NB4 (cell line): ENCODE results near the gene DLG2.
"Not testable (repeated sequence)": the region's sequence is repeated elsewhere in the genome, so short reads cannot be mapped to it uniquely, and the experiment has no call there.

Source experiments
- DNase-seq: peaks from one replicate; pipeline ENCODE4 v3.0.0; 2010; ENCODE audit warnings: low read depth
- H3K4me3 ChIP-seq: one replicate; pipeline ENCODE4 v1.5.1; 2011; ENCODE audit warnings: mild to moderate bottlenecking, low read depth, low read length, moderate library complexity
- MAX ChIP-seq: IDR thresholded peaks from 2 replicates; pipeline ENCODE4 v1.6.1; 2011; ENCODE audit warnings: low read depth, low read length
- MYC ChIP-seq: IDR thresholded peaks from 2 replicates; pipeline ENCODE4 v1.6.1; 2011; ENCODE audit warnings: low read depth, low read length
- POLR2A ChIP-seq: IDR thresholded peaks from 2 replicates; pipeline ENCODE4 v1.6.1; 2011; ENCODE audit warnings: mild to moderate bottlenecking; ENCODE audit not compliant: insufficient read length; ENCODE audit errors: extremely low read depth
- TF ChIP-seq, protein P1 (sequence below): IDR thresholded peaks from one replicate; pipeline ENCODE4 v1.5.1; 2012; ENCODE audit warnings: low read depth, low read length

DLG2 gene

GRCh38 chr11:84853841-84854497 is 773.2 kb downstream of the DLG2 start:
- DNase-seq: no peak
- H3K4me3 ChIP-seq: no peak overlapping the region
- TF ChIP-seq, protein P1, sequence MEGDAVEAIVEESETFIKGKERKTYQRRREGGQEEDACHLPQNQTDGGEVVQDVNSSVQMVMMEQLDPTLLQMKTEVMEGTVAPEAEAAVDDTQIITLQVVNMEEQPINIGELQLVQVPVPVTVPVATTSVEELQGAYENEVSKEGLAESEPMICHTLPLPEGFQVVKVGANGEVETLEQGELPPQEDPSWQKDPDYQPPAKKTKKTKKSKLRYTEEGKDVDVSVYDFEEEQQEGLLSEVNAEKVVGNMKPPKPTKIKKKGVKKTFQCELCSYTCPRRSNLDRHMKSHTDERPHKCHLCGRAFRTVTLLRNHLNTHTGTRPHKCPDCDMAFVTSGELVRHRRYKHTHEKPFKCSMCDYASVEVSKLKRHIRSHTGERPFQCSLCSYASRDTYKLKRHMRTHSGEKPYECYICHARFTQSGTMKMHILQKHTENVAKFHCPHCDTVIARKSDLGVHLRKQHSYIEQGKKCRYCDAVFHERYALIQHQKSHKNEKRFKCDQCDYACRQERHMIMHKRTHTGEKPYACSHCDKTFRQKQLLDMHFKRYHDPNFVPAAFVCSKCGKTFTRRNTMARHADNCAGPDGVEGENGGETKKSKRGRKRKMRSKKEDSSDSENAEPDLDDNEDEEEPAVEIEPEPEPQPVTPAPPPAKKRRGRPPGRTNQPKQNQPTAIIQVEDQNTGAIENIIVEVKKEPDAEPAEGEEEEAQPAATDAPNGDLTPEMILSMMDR: no peak

- H3K4me3 ChIP-seq: no peak overlapping the region
- no peak for DNase-seq
- TF ChIP-seq MYC (no peak), MAX (no peak), POLR2A (no peak)
- TF ChIP-seq, protein P1: no peak
Observed at GRCh38 chr11:84847842-84848241, 779.3 kb downstream of the DLG2 start.

DNA sequence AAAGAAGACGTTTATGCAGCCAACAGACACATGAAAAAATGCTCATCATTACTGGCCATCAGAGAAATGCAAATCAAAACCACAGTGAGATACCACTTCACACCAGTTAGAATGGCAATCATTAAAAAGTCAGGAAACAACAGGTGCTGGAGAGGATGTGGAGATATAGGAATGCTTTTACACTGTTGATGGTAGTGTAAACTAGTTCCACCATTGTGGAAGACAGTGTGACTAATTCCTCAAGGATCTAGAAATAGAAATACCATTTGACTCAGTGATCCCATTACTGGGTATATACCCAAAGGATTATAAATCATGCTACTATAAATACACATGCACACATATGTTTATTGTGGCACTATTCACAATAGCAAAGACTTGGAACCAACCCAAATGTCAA is 786.9 kb downstream of the DLG2 start:
- H3K4me3 ChIP-seq, DNase-seq: not testable (repeated sequence)

- H3K4me3 ChIP-seq: no peak overlapping the region
- no peak for DNase-seq
- TF ChIP-seq MAX (no peak), POLR2A (no peak), MYC (no peak)
- TF ChIP-seq, protein P1: no peak
Observed at GRCh38 chr11:84837402-84838069, 789.6 kb downstream of the DLG2 start.

DNA sequence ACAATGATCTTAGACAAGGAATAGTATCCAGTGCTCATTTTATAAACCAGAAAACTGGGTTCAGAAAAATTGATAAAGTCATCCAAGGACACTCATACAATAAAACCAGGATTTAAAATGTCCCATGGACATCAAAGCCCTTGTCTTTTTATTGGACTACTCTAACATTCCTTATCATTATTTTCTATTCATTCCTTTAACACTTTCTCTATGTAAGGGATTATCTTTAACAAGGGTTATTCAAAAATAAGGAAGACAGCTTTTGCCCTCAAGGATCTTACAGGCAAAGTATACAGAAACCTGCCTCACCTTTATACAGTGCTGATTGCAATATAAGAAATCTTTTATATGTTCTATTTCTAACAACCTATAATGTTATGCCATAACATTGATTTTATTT is 790.8 kb downstream of the DLG2 start:
- no peak overlapping the region for H3K4me3 ChIP-seq
- TF ChIP-seq, protein P1: no peak
- TF ChIP-seq MYC (no peak), MAX (no peak), POLR2A (no peak)
- DNase-seq: no peak

DNA sequence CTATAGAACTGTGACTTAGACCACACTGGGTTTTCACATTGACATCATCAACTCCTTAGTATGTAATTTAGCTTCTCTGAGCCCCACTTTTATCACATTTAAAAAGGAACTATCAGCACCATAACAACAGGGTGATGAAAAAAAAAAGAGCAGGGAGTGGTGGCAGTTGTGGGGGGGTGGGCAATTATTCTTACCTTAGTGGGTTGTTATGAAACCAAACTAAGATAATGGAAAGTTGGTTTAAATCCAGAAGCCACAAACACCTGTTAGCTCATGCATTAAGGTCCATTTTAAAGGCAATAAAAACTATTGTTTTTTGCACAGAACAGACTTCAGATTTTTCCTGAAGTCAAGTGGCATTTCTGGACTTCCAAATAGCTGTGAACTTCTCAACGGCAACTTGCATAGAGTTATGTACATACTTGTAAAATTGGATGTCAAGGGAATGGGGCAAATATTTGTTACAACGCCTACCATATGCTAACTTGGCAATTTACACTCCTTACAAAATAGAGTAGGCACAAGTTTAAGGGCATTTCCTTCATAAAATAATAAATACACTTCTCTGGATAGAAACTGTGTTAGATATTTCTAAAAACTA is 793.6 kb downstream of the DLG2 start:
- DNase-seq: no peak
- H3K4me3 ChIP-seq: no peak overlapping the region
- TF ChIP-seq MAX: no peak

- H3K4me3 ChIP-seq: no peak overlapping the region
- DNase-seq: no peak
Observed at GRCh38 chr11:84830372-84830771, 796.8 kb downstream of the DLG2 start.

More at GRCh38 chr11:84830372-84830771, 796.8 kb downstream of the DLG2 start:
- no peak for TF ChIP-seq MAX
- TF ChIP-seq, protein P1: no peak
- TF ChIP-seq POLR2A: no peak
- TF ChIP-seq MYC: no peak
